Spinal cord (tissue), 10 donors: ENCODE data around the gene RGS7. TPM values are rescaled to one million over a fixed set of nuclear protein-coding genes. Genes with fewer than 3 reads are reported as not detected.

Experiments used
- DNase-seq, 6 donors: peaks; one replicate each; pipeline versions ENCODE4 v3.0.0 to v3.0.0-alpha.2; 2013 to 2015; ENCODE audit warnings: low spot score in 6 of 6, low read depth in 4 of 6
- H3K27ac ChIP-seq: one replicate; pipeline ENCODE4 v1.5.1; 2013; ENCODE audit warnings: low read depth, low read length, control low read depth
- H3K27me3 ChIP-seq: one replicate; pipeline ENCODE4 v1.6.1; 2013; ENCODE audit warnings: low read length; ENCODE audit not compliant: control insufficient read depth, insufficient read depth
- H3K36me3 ChIP-seq: one replicate; pipeline ENCODE4 v1.6.1; 2013; ENCODE audit warnings: low read length; ENCODE audit not compliant: control insufficient read depth, insufficient read depth
- H3K4me1 ChIP-seq: one replicate; pipeline ENCODE4 v1.6.1; 2013; ENCODE audit warnings: low read length; ENCODE audit not compliant: control insufficient read depth, insufficient read depth
- H3K4me3 ChIP-seq: one replicate; pipeline ENCODE4 v1.5.1; 2013; ENCODE audit warnings: low read depth, low read length, control low read depth
- H3K9me3 ChIP-seq: one replicate; pipeline ENCODE4 v1.6.1; 2013; ENCODE audit warnings: low read length; ENCODE audit not compliant: control insufficient read depth, insufficient read depth
- WGBS: methylation state at CpG from one replicate; pipeline ENCODE4 v1.1.5; 2013; ENCODE audit warnings: missing lambda C conversion rate; ENCODE audit not compliant: insufficient coverage; 5-methylcytosine and 5-hydroxymethylcytosine counted together
- long read RNA-seq, 4 donors: transcript quantifications; one replicate each; lab custom pipeline, GENCODE V29; 2026
- polyA plus RNA-seq, 2 donors: library from polyadenylated mRNA; unstranded; fragments of 120-200 nt; gene quantifications; one replicate each; pipeline ENCODE4 v1.2.1, GENCODE V29; 2013; ENCODE audit not compliant: insufficient read length in 2 of 2
- total RNA-seq, 2 donors: library from RNA; depleted of rRNA in 1 of 2; stranded (reverse); fragments of 120-200 nt in 1 of 2; fragments of >200 nt in 1 of 2; gene quantifications; one replicate each; pipeline versions ENCODE4 v1.2.3 to v1.2.4, GENCODE V29; 2013 to 2014
- donor health status: healthy.

RGS7 gene
- total RNA-seq (10 to 100 TPM in 1 of 2 donors, 1 to 10 TPM in 1; 9.5 to 21.5 TPM), polyA plus RNA-seq (10 to 100 TPM; 41.1 to 44.1 TPM)
- long read RNA-seq, donor 1, partial matches to known transcripts, result 5 of 5 reads
- long read RNA-seq, donor 1, other reads (novel, unspliced or antisense), result 0 of 5 reads
- long read RNA-seq, donor 2, result 0 reads
- long read RNA-seq, donor 3, partial matches to known transcripts, result 5 of 10 reads
- long read RNA-seq, donor 3, other reads (novel, unspliced or antisense), result 5 of 10 reads
- long read RNA-seq, donor 4, result 0 reads

GRCh38 chr1:241356519-241357365, at the start of gene RGS7:
RGS7 (minus strand) TSS chr1:241357205.
- no peaks in the 10 kb centered on the region for H3K9me3 ChIP-seq
- no peaks in the 10 kb centered on the region for H3K4me1 ChIP-seq
- under 1% methylated on average over 104 of the region's 105 CpGs for WGBS
- H3K36me3 ChIP-seq, result no peaks in the 10 kb centered on the region
- DNase-seq, result peak; percentile 43 to 95 (median 74)
- peak within 1 kb of the TSS; percentile 51 for H3K4me3 ChIP-seq
- H3K27ac ChIP-seq, result peak within 1 kb of the TSS; percentile 22
- peaks cover 2% of the 10 kb centered on the region for H3K27me3 ChIP-seq

- Histone ChIP-seq H3K27me3 (no peaks in the 10 kb centered on the region), H3K36me3 (no peaks in the 10 kb centered on the region)
- WGBS, result 100% methylated on average over 1 of the region's 3 CpGs
These were observed 49.4 kb upstream of the RGS7 start for GRCh38 chr1:241406421-241406820.

GRCh38 chr1:241401156-241401555, 44.2 kb upstream of the RGS7 start:
- DNase-seq, result no peak
- no peaks in the 10 kb centered on the region for H3K36me3 ChIP-seq
- 100% methylated on average over 1 of the region's 6 CpGs for WGBS
- no peak overlapping the region for H3K27ac ChIP-seq
- no peaks in the 10 kb centered on the region for H3K27me3 ChIP-seq
- no peaks in the 10 kb centered on the region for H3K9me3 ChIP-seq
- H3K4me3 ChIP-seq, result no peak overlapping the region
- no peaks in the 10 kb centered on the region for H3K4me1 ChIP-seq

More at GRCh38 chr1:241406421-241406820, 49.4 kb upstream of the RGS7 start:
- Histone ChIP-seq H3K27ac (no peak overlapping the region), H3K9me3 (no peaks in the 10 kb centered on the region), H3K4me3 (no peak overlapping the region), H3K4me1 (no peaks in the 10 kb centered on the region)
- DNase-seq, result no peak

GRCh38 chr1:241396747-241397681, 40.0 kb upstream of the RGS7 start:
- Histone ChIP-seq H3K27ac (no peak overlapping the region), H3K4me3 (no peak overlapping the region), H3K9me3 (no peaks in the 10 kb centered on the region), H3K4me1 (no peaks in the 10 kb centered on the region), H3K36me3 (no peaks in the 10 kb centered on the region), H3K27me3 (no peaks in the 10 kb centered on the region)
- WGBS, result 59% methylated on average over 4 of the region's 6 CpGs
- no peak for DNase-seq

GRCh38 chr1:241391926-241392710, 35.1 kb upstream of the RGS7 start:
- Histone ChIP-seq H3K4me3 (no peak overlapping the region), H3K4me1 (peaks cover 3% of the 10 kb centered on the region), H3K27ac (no peak overlapping the region), H3K36me3 (no peaks in the 10 kb centered on the region), H3K27me3 (no peaks in the 10 kb centered on the region), H3K9me3 (no peaks in the 10 kb centered on the region)
- WGBS, result no CpG with 5 or more reads among the region's 5 CpGs
- DNase-seq, result no peak

- Histone ChIP-seq H3K27ac (no peak overlapping the region), H3K4me1 (peaks cover 3% of the 10 kb centered on the region), H3K9me3 (no peaks in the 10 kb centered on the region), H3K36me3 (no peaks in the 10 kb centered on the region), H3K27me3 (no peaks in the 10 kb centered on the region), H3K4me3 (no peak overlapping the region)
- no peak for DNase-seq
- 83% methylated on average over 1 of the region's 2 CpGs for WGBS
These were observed 33.5 kb upstream of the RGS7 start for GRCh38 chr1:241390526-241390925.

GRCh38 chr1:241389400-241389799, 32.4 kb upstream of the RGS7 start:
- H3K9me3 ChIP-seq, result no peaks in the 10 kb centered on the region
- no peak overlapping the region for H3K4me3 ChIP-seq
- WGBS, result 20% methylated on average over 1 of the region's 3 CpGs
- H3K27me3 ChIP-seq, result no peaks in the 10 kb centered on the region
- H3K36me3 ChIP-seq, result no peaks in the 10 kb centered on the region
- H3K4me1 ChIP-seq, result peaks cover 3% of the 10 kb centered on the region
- DNase-seq, result no peak
- H3K27ac ChIP-seq, result no peak overlapping the region

GRCh38 chr1:241387216-241387615, 30.2 kb upstream of the RGS7 start:
- H3K4me1 ChIP-seq, result peaks cover 3% of the 10 kb centered on the region
- H3K9me3 ChIP-seq, result peaks cover 2% of the 10 kb centered on the region
- no peaks in the 10 kb centered on the region for H3K36me3 ChIP-seq
- H3K4me3 ChIP-seq, result no peak overlapping the region
- H3K27me3 ChIP-seq, result no peaks in the 10 kb centered on the region
- no peak for DNase-seq
- H3K27ac ChIP-seq, result no peak overlapping the region

GRCh38 chr1:241376701-241377100, 19.7 kb upstream of the RGS7 start:
- Histone ChIP-seq H3K4me1 (no peaks in the 10 kb centered on the region), H3K36me3 (no peaks in the 10 kb centered on the region), H3K4me3 (no peak overlapping the region), H3K9me3 (peaks cover 2% of the 10 kb centered on the region), H3K27me3 (no peaks in the 10 kb centered on the region), H3K27ac (no peak overlapping the region)
- peak in 1 of 6 donors; percentile 77 for DNase-seq
- WGBS, result 38% methylated on average over 1 of the region's 2 CpGs
